GM12878 (cell line): Measurements from ENCODE around the gene SPTBN1. TPM values are rescaled to one million over a fixed set of nuclear protein-coding genes. Genes with fewer than 3 reads are reported as not detected.

Experiments used
- BCL11A ChIP-seq: IDR thresholded peaks from 2 replicates; pipeline ENCODE4 v1.6.1; 2011; ENCODE audit warnings: low read depth, low read length
- E2F8 ChIP-seq: fragments of 450-650 bp; IDR thresholded peaks from 2 replicates; pipeline ENCODE4 v1.6.1; 2018; ENCODE audit warnings: mild to moderate bottlenecking, low read depth, moderate library complexity; ENCODE audit not compliant: partially characterized antibody
- RELB ChIP-seq: fragments of 450-650 bp; IDR thresholded peaks from 2 replicates; pipeline ENCODE4 v1.6.1; 2017; ENCODE audit warnings: low read depth, mild to moderate bottlenecking, moderate library complexity
- TARDBP ChIP-seq: IDR thresholded peaks from 2 replicates; pipeline ENCODE4 v1.6.1; 2016; ENCODE audit warnings: borderline replicate concordance
- YBX1 ChIP-seq: fragments of 450-650 bp; IDR thresholded peaks from 2 replicates; pipeline ENCODE4 v1.6.1; 2016; ENCODE audit warnings: antibody characterized with exemption
- polyA plus RNA-seq, 11 experiments: library from polyadenylated mRNA; depleted of rRNA in 4 of 11; unstranded in 6 of 11; stranded (reverse) in 5 of 11; fragments of >200 nt; fragmentation: Nextera tagmentation in 4 of 11; fragmentation: Illumina TruSeq in 1 of 11; extraction: Ambion mirVana in 4 of 11; extraction: Trizol in 1 of 11; gene quantifications; 1 replicate in 1 of 11; 2 replicates in 10 of 11; pipeline versions ENCODE4 v1.2.1 to v1.2.3, GENCODE V29; 2011 to 2016; ENCODE audit warnings: inconsistent platforms in 2 of 11, missing spikeins in 2 of 11, low read depth in 1 of 11
- total RNA-seq, 4 experiments: library from RNA; depleted of rRNA in 3 of 4; stranded (reverse); fragments of >200 nt in 3 of 4; fragmentation: Illumina TruSeq in 1 of 4; extraction: Trizol in 1 of 4; gene quantifications; 2 replicates each; pipeline versions ENCODE4 v1.2.1 to v1.2.3, GENCODE V29; 2013 to 2021
- TF ChIP-seq, protein P1 (sequence below): IDR thresholded peaks from 2 replicates; pipeline ENCODE4 v1.6.1; 2012; ENCODE audit warnings: low read length, inconsistent platforms
- TF ChIP-seq, protein P2 (sequence below): fragments of 450-650 bp; IDR thresholded peaks from 2 replicates; pipeline ENCODE4 v1.6.1; 2018; ENCODE audit warnings: borderline replicate concordance, mild to moderate bottlenecking; ENCODE audit not compliant: partially characterized antibody

The SPTBN1 gene
- total and polyA plus RNA-seq, 10 of the 15 experiments (the other 5 are each of a cell fraction or from before 2014, with no cell fraction given): 20.6 to 154 (median 76.7) TPM

DNA sequence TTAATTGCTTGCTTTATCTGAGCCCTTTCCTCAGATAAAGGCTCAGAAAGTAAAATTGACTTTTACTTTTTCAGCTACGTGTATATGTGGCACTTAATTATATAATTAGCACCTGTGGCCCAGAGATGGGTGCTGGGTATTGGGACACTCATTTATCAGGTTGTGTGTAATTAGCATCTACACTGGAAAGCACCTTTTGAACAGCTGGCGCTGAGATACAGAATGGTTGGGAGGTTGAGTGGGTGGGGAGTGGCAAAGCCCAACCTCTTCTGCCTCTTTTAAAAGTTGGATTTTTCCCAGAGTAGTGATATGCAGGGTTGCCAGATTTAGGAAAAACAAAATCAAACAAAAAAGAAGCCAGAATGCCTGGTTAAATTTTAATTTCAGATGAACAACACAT lies 23.9 kb downstream of the SPTBN1 start (continued):
- TF ChIP-seq, protein P1, sequence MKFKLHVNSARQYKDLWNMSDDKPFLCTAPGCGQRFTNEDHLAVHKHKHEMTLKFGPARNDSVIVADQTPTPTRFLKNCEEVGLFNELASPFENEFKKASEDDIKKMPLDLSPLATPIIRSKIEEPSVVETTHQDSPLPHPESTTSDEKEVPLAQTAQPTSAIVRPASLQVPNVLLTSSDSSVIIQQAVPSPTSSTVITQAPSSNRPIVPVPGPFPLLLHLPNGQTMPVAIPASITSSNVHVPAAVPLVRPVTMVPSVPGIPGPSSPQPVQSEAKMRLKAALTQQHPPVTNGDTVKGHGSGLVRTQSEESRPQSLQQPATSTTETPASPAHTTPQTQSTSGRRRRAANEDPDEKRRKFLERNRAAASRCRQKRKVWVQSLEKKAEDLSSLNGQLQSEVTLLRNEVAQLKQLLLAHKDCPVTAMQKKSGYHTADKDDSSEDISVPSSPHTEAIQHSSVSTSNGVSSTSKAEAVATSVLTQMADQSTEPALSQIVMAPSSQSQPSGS: no peak
- peak; percentile 41; the same call in 1 of the 2 replicates for TF ChIP-seq BCL11A
- peak; percentile 81 for TF ChIP-seq RELB
- TF ChIP-seq, protein P2, sequence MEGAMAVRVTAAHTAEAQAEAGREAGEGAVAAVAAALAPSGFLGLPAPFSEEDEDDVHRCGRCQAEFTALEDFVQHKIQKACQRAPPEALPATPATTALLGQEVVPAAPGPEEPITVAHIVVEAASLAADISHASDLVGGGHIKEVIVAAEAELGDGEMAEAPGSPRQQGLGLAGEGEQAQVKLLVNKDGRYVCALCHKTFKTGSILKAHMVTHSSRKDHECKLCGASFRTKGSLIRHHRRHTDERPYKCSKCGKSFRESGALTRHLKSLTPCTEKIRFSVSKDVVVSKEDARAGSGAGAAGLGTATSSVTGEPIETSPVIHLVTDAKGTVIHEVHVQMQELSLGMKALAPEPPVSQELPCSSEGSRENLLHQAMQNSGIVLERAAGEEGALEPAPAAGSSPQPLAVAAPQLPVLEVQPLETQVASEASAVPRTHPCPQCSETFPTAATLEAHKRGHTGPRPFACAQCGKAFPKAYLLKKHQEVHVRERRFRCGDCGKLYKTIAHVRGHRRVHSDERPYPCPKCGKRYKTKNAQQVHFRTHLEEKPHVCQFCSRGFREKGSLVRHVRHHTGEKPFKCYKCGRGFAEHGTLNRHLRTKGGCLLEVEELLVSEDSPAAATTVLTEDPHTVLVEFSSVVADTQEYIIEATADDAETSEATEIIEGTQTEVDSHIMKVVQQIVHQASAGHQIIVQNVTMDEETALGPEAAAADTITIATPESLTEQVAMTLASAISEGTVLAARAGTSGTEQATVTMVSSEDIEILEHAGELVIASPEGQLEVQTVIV: no peak
- no peak for TF ChIP-seq E2F8
- TF ChIP-seq TARDBP: no peak
- no peak for TF ChIP-seq YBX1
- TF ChIP-seq, all 136 proteins: peak for 8
